Activated naive CD4-positive, alpha-beta T cell treated with anti-CD3 and anti-CD28 coated beads, Interleukin-2, amount 10 ng/mL, durations not matched to agents 7 days and 5 days (primary cell): ENCODE measurements around the gene ZHX3.
"Not testable (repeated sequence)": the region's sequence is repeated elsewhere in the genome, so short reads cannot be mapped to it uniquely, and the experiment has no call there.

Experiments used
- CTCF ChIA-PET: fragments of 350-600 bp; sonication (Branson Sonifier 250); formaldehyde crosslinking; loops from one replicate; lab custom pipeline; 2021; ENCODE audit warnings: antibody characterized with exemption; lab: Charles Lee
- DNase-seq: peaks from one replicate; pipeline ENCODE4 v3.0.0-alpha.2; 2020
- H3K27ac Mint-ChIP-seq: one replicate; pipeline ENCODE4 v1.8.0; 2021; ENCODE audit warnings: mild to moderate bottlenecking, moderate library complexity, mixed read lengths
- H3K27me3 Mint-ChIP-seq: one replicate; pipeline ENCODE4 v1.8.0; 2021; ENCODE audit warnings: mild to moderate bottlenecking, mixed read lengths
- H3K36me3 Mint-ChIP-seq: one replicate; pipeline ENCODE4 v1.8.0; 2021; ENCODE audit warnings: mixed read lengths
- H3K4me1 Mint-ChIP-seq: one replicate; pipeline ENCODE4 v1.8.0; 2021; ENCODE audit warnings: mixed read lengths
- H3K4me3 Mint-ChIP-seq: one replicate; pipeline ENCODE4 v1.8.0; 2021; ENCODE audit warnings: mild to moderate bottlenecking, moderate library complexity, mixed read lengths
- H3K9me3 Mint-ChIP-seq: one replicate; pipeline ENCODE4 v1.8.0; 2021; ENCODE audit warnings: mixed read lengths

ZHX3 gene

GRCh38 chr20:41331731-41332130, 14.2 kb upstream of the ZHX3 start:
- CTCF ChIA-PET: interaction anchor here (0.9 kb wide), 1 partner anchor 174 kb away, joined by 3 read pairs; no protein-coding TSS in a partner anchor
- Mint-ChIP-seq H3K27me3 (peaks cover 25% of the 10 kb centered on the region), H3K36me3 (no peaks in the 10 kb centered on the region), H3K4me3 (no peak overlapping the region), H3K4me1 (peaks cover 13% of the 10 kb centered on the region), H3K9me3 (no peaks in the 10 kb centered on the region), H3K27ac (no peak overlapping the region)
- no peak for DNase-seq

DNA sequence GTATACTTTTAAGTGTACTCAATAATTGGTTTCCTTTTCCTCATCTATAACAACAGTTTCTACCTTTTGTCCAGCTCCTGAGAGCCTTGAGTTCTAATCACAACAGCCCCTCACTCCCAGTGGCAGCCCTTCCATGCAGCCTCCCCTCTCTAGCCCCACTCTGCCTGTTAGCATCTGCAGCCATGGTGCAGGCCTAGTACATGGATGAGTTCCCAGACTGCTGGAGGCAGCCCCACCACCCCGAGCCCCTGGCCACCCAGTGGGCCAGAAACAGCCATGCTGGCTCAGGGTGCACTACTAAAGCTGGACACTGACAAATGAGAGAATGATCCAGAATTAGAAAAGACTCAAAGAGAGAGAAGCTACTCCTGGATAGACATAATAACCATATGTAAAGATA, 13.4 kb upstream of the ZHX3 start:
- Mint-ChIP-seq H3K4me3 (no peak overlapping the region), H3K9me3 (no peaks in the 10 kb centered on the region), H3K36me3 (no peaks in the 10 kb centered on the region), H3K27me3 (peaks cover 25% of the 10 kb centered on the region), H3K27ac (no peak overlapping the region), H3K4me1 (peaks cover 13% of the 10 kb centered on the region)
- no peak for DNase-seq
- CTCF ChIA-PET: interaction anchor here (0.9 to 1.9 kb wide), 2 partner anchors 173 to 196 kb away, joined by 3 to 15 read pairs; no protein-coding TSS in a partner anchor

- no peak for DNase-seq
- H3K27ac Mint-ChIP-seq: no peak overlapping the region
Observed at GRCh38 chr20:41330343-41330720, 12.8 kb upstream of the ZHX3 start.

DNA sequence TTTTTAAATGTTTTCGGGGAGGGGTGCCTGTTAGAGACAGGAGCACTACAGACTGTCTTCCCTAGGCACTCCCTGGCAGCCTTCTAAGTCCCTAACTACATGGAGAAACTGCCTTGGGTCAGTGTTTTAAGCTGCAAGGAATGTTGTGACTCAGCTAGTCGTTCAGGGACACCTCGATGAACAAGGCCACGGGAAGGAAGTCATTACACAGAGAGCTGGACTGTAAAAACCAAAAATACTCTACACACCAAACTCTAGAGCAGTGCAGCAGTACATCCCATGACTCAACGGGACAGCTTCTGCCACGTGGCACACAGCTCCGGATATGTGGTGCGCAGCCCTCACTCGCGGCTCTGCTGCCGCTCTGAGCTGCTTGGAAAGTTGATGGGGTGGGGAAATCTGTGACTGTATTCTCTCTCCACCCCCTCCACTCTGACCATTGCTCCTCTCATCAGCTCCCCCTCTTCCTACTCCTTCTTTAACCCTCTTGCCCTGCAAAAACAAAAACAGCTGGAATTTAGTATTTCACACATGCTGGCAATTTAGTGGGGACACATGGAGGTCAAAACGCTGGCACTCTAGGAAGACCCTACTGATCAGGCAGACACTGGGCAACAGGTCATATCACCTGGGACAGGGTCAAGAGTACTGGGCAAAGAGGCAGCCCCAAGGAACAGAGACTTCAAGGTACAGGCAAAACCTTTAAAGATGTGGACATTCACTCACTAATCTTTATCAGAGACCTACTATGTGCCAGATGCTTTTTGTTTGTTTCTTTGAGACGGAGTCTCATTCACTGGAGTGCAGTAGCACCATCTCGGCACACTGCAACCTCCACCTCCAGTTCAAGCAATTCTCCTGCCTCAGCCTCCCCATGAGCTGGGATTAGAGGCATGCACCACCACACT, 12.2 kb upstream of the ZHX3 start:
- Mint-ChIP-seq H3K9me3 (no peaks in the 10 kb centered on the region), H3K4me1 (peaks cover 13% of the 10 kb centered on the region), H3K27ac (no peak overlapping the region), H3K4me3 (no peak overlapping the region), H3K36me3 (no peaks in the 10 kb centered on the region), H3K27me3 (peaks cover 12% of the 10 kb centered on the region)
- peak; percentile 69 for DNase-seq
- CTCF ChIA-PET: interaction anchor here (0.6 to 1.9 kb wide), 5 partner anchors 8 to 195 kb away, joined by 3 to 15 read pairs (median 4); no protein-coding TSS in a partner anchor

More at GRCh38 chr20:41330343-41330720, 12.8 kb upstream of the ZHX3 start:
- Mint-ChIP-seq H3K9me3 (no peaks in the 10 kb centered on the region), H3K4me3 (no peak overlapping the region), H3K4me1 (peaks cover 13% of the 10 kb centered on the region), H3K36me3 (no peaks in the 10 kb centered on the region), H3K27me3 (peaks cover 19% of the 10 kb centered on the region)
- CTCF ChIA-PET: interaction anchor here (0.6 to 1.9 kb wide), 3 partner anchors 8 to 196 kb away, joined by 4 to 15 read pairs (median 5); no protein-coding TSS in a partner anchor

- Mint-ChIP-seq H3K4me1 (peaks cover 13% of the 10 kb centered on the region), H3K27ac (no peak overlapping the region), H3K9me3 (no peaks in the 10 kb centered on the region), H3K36me3 (no peaks in the 10 kb centered on the region), H3K4me3 (no peak overlapping the region), H3K27me3 (peaks cover 5% of the 10 kb centered on the region)
- CTCF ChIA-PET: interaction anchor here (1.2 kb wide), 1 partner anchor 12 kb away, joined by 6 read pairs; no protein-coding TSS in a partner anchor
- DNase-seq: no peak
Observed at GRCh38 chr20:41327178-41327577, 9.6 kb upstream of the ZHX3 start.

GRCh38 chr20:41320976-41321375, 3.4 kb upstream of the ZHX3 start:
- H3K27ac Mint-ChIP-seq: no peak overlapping the region
- H3K36me3 Mint-ChIP-seq: no peaks in the 10 kb centered on the region
- H3K4me1 Mint-ChIP-seq: peaks cover 20% of the 10 kb centered on the region
- no peaks in the 10 kb centered on the region for H3K9me3 Mint-ChIP-seq
- DNase-seq: no peak
- peaks cover 18% of the 10 kb centered on the region for H3K27me3 Mint-ChIP-seq
- H3K4me3 Mint-ChIP-seq: no peak overlapping the region
- CTCF ChIA-PET: no interaction called here

DNA sequence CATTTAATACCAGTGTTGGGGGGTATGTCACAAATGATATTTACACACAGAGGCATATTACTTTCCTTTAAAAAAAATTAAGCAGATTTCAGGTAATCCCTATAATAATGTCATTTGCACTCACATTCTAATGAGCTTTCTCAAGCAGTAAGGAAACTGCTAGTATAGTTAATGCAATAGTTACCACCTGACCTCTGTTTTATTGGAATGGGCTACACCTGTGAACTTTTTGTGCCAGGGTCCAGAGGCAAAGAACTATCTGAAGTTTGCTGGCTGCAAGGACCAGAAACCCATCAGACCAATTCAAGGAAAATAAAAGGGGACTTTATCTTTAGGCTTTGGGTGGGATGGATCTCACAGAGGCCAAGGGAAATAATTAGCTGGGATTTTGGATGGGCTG, 2.9 kb upstream of the ZHX3 start:
- H3K4me3 Mint-ChIP-seq: no peak overlapping the region
- H3K27me3 Mint-ChIP-seq: peaks cover 18% of the 10 kb centered on the region
- H3K9me3 Mint-ChIP-seq: no peaks in the 10 kb centered on the region
- no peaks in the 10 kb centered on the region for H3K36me3 Mint-ChIP-seq
- CTCF ChIA-PET: no interaction called here
- peaks cover 23% of the 10 kb centered on the region for H3K4me1 Mint-ChIP-seq
- no peak for DNase-seq
- H3K27ac Mint-ChIP-seq: no peak overlapping the region

GRCh38 chr20:41318271-41318649, 729 bp upstream of the ZHX3 start:
- H3K36me3 Mint-ChIP-seq: no peaks in the 10 kb centered on the region
- CTCF ChIA-PET: interaction anchor here (0.8 kb wide), 1 partner anchor 11 kb away, joined by 3 read pairs; no protein-coding TSS in a partner anchor
- peaks cover 18% of the 10 kb centered on the region for H3K27me3 Mint-ChIP-seq
- peak overlapping the region; percentile 62 for H3K4me3 Mint-ChIP-seq
- peaks cover 28% of the 10 kb centered on the region for H3K4me1 Mint-ChIP-seq
- H3K27ac Mint-ChIP-seq: no peak overlapping the region
- DNase-seq: no peak
- H3K9me3 Mint-ChIP-seq: no peaks in the 10 kb centered on the region

- Mint-ChIP-seq H3K4me1 (peaks cover 28% of the 10 kb centered on the region), H3K9me3 (no peaks in the 10 kb centered on the region), H3K4me3 (peak overlapping the region; percentile 73), H3K36me3 (peaks cover under 1% of the 10 kb centered on the region), H3K27ac (peak overlapping the region; percentile 83), H3K27me3 (peaks cover 18% of the 10 kb centered on the region)
- DNase-seq: peak; percentile 86
- CTCF ChIA-PET: no interaction called here
Observed at GRCh38 chr20:41316602-41317545, 657 bp downstream of the ZHX3 start.

GRCh38 chr20:41316051-41316450, 1.5 kb downstream of the ZHX3 start:
- no peak for DNase-seq

GRCh38 chr20:41314386-41314785, 3.1 kb downstream of the ZHX3 start:
- CTCF ChIA-PET: no interaction called here
- Mint-ChIP-seq H3K4me3 (no peak overlapping the region), H3K27ac (no peak overlapping the region)

More at GRCh38 chr20:41316051-41316450, 1.5 kb downstream of the ZHX3 start:
- peaks cover 28% of the 10 kb centered on the region for H3K4me1 Mint-ChIP-seq
- no peaks in the 10 kb centered on the region for H3K9me3 Mint-ChIP-seq
- H3K36me3 Mint-ChIP-seq: peaks cover 2% of the 10 kb centered on the region
- CTCF ChIA-PET: no interaction called here
- H3K4me3 Mint-ChIP-seq: peak overlapping the region; percentile 73
- peaks cover 18% of the 10 kb centered on the region for H3K27me3 Mint-ChIP-seq
- H3K27ac Mint-ChIP-seq: no peak overlapping the region

DNA sequence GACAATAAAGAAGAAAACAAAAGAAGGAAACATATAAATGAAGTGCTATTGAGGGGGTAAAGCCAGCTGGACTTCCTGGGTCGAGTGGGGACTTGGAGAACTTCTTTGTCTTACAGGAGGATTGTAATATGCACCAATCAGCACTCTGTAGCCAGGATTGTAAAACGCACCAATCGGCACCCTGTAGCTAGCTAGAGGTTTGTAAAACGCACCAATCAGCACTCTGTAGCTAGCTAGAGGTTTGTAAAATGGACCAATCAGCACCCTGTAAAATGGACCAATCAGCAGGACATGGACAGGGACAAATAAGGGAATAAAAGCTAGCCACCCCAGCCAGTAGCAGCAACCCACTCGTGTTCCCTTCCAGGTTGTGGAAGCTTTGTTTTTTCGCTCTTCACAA, 5.5 kb downstream of the ZHX3 start:
- H3K27ac Mint-ChIP-seq, H3K9me3 Mint-ChIP-seq, CTCF ChIA-PET, H3K4me3 Mint-ChIP-seq, DNase-seq, H3K36me3 Mint-ChIP-seq, H3K27me3 Mint-ChIP-seq: not testable (repeated sequence)
- peaks cover 17% of the 10 kb centered on the region for H3K4me1 Mint-ChIP-seq

More at GRCh38 chr20:41314386-41314785, 3.1 kb downstream of the ZHX3 start:
- DNase-seq: no peak
- H3K4me1 Mint-ChIP-seq: peaks cover 28% of the 10 kb centered on the region
- peaks cover 14% of the 10 kb centered on the region for H3K27me3 Mint-ChIP-seq
- H3K9me3 Mint-ChIP-seq: no peaks in the 10 kb centered on the region
- peaks cover 2% of the 10 kb centered on the region for H3K36me3 Mint-ChIP-seq

DNA sequence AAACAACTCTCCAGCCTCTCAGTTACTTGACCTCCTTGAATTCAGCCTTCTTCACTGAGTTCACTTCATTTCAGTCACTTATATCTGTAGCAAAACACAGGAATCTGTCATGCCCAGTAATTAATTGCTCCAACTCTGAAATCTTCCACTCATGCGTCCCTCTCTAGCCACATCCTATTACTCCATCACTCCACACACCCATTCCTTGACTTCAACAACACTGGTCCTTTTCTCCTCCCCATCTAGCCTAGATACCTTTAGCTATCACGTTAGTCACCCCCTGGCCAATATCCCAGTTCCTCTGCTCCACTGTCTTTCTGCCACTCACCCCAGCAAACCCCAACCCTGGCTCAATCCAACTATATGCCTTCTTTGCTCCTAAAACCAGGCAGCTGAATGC, 7.7 kb downstream of the ZHX3 start:
- DNase-seq: no peak
- CTCF ChIA-PET: no interaction called here
- Mint-ChIP-seq H3K4me1 (peaks cover 2% of the 10 kb centered on the region), H3K27me3 (no peaks in the 10 kb centered on the region), H3K36me3 (peaks cover 2% of the 10 kb centered on the region), H3K27ac (no peak overlapping the region), H3K4me3 (no peak overlapping the region), H3K9me3 (no peaks in the 10 kb centered on the region)
